ENCODE data around the gene PAEP. TPM values are rescaled to one million over a fixed set of nuclear protein-coding genes. Genes with fewer than 3 reads are reported as not detected.
"Not testable (repeated sequence)": the region's sequence is repeated elsewhere in the genome, so short reads cannot be mapped to it uniquely, and the experiment has no call there.

PAEP gene
- total and polyA plus RNA-seq, 7 donors: not detected

DNA sequence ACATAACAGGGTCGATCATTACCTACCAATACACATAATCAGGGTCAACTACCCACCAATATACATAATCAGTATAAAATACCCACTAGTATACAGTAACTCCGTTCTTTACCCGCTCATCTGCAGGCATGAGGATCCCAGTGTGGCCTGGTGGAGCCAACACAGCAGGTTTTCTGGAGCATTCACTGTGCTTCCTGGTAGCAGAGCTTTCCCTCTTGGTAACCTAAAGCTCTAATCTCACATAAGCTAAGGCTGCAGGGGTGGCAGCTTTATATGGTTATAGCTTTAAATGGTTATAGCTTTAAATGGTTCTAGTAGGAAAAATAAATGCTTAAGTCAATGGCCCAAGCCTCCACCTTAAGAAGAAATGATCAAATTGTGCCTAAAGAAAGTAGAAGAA lies 28.4 kb upstream of the PAEP start:
- 83 to 92% (median 86%) methylated on average over 3 of the region's 3 CpGs for WGBS, 3 donors

GRCh38 chr9:135533674-135534073 lies 27.9 kb upstream of the PAEP start:
- Histone ChIP-seq H3K9me3 (no peaks in the 10 kb centered on the region), H3K27me3 (ENCODE audit: insufficient read depth in 3 of 3, low read length in 2 of 3) (peaks cover 0 to 47% (median 2%) of the 10 kb centered on the region in 3 donors), H3K4me3 (no peak overlapping the region), H3K27ac (no peak overlapping the region), H3K36me3 (ENCODE audit: insufficient read depth in 1 of 2, low read depth in 1 of 2) (no peaks in the 10 kb centered on the region), H3K4me1 (no peaks in the 10 kb centered on the region)
- no peak for ATAC-seq
- WGBS, 3 donors: 83 to 87% (median 86%) methylated on average over 12 of the region's 12 CpGs
- no peak for TF ChIP-seq CTCF (IDR thresholded peaks at IDR 0.05)
- no peak for DNase-seq
- intact Hi-C loops (cut with DNase I): no loop called here

More for the DNA sequence above, 28.4 kb upstream of the PAEP start:
- no peak for DNase-seq
- H3K4me3 ChIP-seq: no peak overlapping the region
- H3K36me3 ChIP-seq (ENCODE audit: insufficient read depth in 1 of 2, low read depth in 1 of 2): no peaks in the 10 kb centered on the region
- H3K27ac ChIP-seq: no peak overlapping the region
- intact Hi-C loops (cut with DNase I): no loop called here
- peaks cover 0 to 46% (median 2%) of the 10 kb centered on the region in 3 donors for H3K27me3 ChIP-seq (ENCODE audit: insufficient read depth in 3 of 3, low read length in 2 of 3)
- H3K4me1 ChIP-seq: no peaks in the 10 kb centered on the region
- TF ChIP-seq CTCF (IDR thresholded peaks at IDR 0.05): no peak
- no peaks in the 10 kb centered on the region for H3K9me3 ChIP-seq
- ATAC-seq: no peak

DNA sequence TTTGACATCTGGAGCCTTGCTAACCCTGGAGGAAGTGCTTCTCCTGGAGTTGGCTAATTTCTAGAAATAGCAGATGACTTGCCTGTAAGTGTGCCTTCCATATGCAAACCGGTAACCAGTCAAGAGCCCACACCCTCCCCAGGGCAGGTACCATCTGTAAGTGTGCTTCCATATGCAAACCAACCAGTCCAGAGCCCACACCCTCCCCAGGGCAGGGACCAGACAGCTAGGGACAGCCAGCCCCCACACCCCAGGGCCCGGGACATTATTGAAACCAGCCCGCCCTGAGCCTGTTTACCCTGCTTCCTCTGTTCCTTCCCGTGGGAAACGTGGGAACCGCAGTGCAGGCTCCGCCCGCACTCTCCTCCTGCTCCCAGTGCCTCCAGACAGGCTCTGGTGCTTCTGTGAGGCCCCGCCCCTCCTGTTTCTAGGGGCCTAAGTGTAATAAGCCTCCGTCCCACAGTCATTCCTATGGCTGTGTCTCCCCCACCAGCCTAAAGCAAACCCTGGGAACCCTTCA lies 27.3 kb upstream of the PAEP start:
- H3K4me1 ChIP-seq; H3K9me3 ChIP-seq; H3K27ac ChIP-seq; H3K36me3 ChIP-seq (ENCODE audit: insufficient read depth in 1 of 2, low read depth in 1 of 2); intact Hi-C loops (cut with DNase I); ATAC-seq; H3K4me3 ChIP-seq; DNase-seq: not testable (repeated sequence)
- peaks cover 0 to 45% (median 2%) of the 10 kb centered on the region in 3 donors for H3K27me3 ChIP-seq (ENCODE audit: insufficient read depth in 3 of 3, low read length in 2 of 3)
- WGBS, 3 donors: 20 to 25% (median 23%) methylated on average over 9 to 10 of the region's 10 CpGs

DNA sequence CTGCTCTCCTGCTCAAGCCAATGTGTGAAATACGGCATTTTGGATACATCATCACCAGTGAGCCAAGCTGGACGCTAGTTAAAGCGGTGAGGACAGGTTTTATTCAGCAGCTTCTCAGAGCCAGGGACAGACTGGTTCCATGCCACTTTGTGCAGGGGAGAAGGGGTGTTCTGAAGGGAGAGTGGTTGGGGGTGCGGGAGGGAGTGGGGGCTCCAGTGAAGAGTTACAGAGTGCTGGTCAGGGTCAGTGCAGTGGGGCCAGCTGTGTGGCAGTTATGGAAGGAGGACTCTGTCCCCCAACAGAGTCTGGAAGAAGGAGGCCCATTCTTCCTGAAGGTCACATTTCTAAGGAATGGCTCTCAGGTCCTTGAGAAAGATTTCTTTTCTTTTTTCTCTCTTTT lies 26.7 kb upstream of the PAEP start:
- ATAC-seq; H3K9me3 ChIP-seq; DNase-seq; H3K4me1 ChIP-seq; H3K36me3 ChIP-seq (ENCODE audit: insufficient read depth in 1 of 2, low read depth in 1 of 2); H3K4me3 ChIP-seq; H3K27ac ChIP-seq; intact Hi-C loops (cut with DNase I): not testable (repeated sequence)
- 49 to 61% (median 60%) methylated on average over 4 of the region's 4 CpGs for WGBS, 3 donors
- H3K27me3 ChIP-seq (ENCODE audit: insufficient read depth in 3 of 3, low read length in 2 of 3): peaks cover 0 to 39% (median 2%) of the 10 kb centered on the region in 3 donors

DNA sequence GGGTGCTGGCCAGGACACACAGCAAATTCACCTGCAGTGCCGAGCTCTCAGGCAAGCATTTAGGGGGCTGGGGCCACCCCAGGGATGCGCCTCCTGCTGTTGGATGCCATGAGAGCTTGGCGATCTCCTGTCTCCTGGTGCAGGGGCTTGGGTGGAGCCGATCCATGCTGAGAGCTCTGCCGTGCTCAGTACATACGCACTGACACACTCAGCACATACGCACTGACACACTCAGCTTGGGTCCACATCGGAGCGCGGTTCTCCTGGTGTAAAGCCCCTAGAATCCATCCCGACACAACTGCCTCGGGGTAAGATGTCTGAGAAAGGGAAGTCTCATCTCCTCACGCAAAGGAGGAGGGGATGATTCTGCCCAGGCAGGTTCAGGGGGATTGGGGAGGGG lies 25.9 kb upstream of the PAEP start:
- H3K4me3 ChIP-seq; DNase-seq; intact Hi-C loops (cut with DNase I); H3K4me1 ChIP-seq; H3K36me3 ChIP-seq (ENCODE audit: insufficient read depth in 1 of 2, low read depth in 1 of 2); H3K27ac ChIP-seq; ATAC-seq; H3K9me3 ChIP-seq: not testable (repeated sequence)
- H3K27me3 ChIP-seq (ENCODE audit: insufficient read depth in 3 of 3, low read length in 2 of 3): peaks cover 0 to 34% (median 0%) of the 10 kb centered on the region in 3 donors
- 76 to 83% (median 82%) methylated on average over 12 to 13 of the region's 13 CpGs for WGBS, 3 donors

DNA sequence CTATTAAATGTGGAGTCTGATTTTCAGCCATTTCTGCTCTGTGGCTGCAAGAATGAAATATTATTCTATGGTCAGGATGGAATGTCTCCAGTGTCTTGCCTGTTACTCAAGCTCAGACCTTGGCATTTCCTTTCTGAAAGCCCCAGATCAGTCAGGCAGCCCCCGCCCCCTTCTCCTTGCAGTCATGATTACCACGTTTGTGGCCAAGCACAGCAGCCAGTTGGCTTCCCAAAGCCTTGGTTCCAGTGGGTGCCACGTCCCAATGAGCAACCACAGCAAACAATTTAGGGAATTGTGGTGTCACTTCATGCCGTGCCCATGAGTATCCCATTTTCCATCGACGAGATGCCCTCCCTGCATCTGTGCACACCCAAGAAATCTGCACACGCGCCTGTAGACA lies 25.3 kb upstream of the PAEP start:
- ATAC-seq (no peak), DNase-seq (no peak)
- Histone ChIP-seq H3K27me3 (ENCODE audit: insufficient read depth in 3 of 3, low read length in 2 of 3) (peaks cover 0 to 28% (median 0%) of the 10 kb centered on the region in 3 donors), H3K36me3 (ENCODE audit: insufficient read depth in 1 of 2, low read depth in 1 of 2) (no peaks in the 10 kb centered on the region), H3K9me3 (no peaks in the 10 kb centered on the region), H3K4me1 (no peaks in the 10 kb centered on the region), H3K4me3 (no peak overlapping the region), H3K27ac (no peak overlapping the region)
- TF ChIP-seq CTCF (IDR thresholded peaks at IDR 0.05): no peak
- intact Hi-C loops (cut with DNase I): no loop called here
- WGBS, 3 donors: 74 to 79% (median 75%) methylated on average over 8 of the region's 8 CpGs

- H3K4me3 ChIP-seq; H3K27ac ChIP-seq; intact Hi-C loops (cut with DNase I); H3K4me1 ChIP-seq; DNase-seq; ATAC-seq; H3K36me3 ChIP-seq (ENCODE audit: insufficient read depth in 1 of 2, low read depth in 1 of 2); H3K9me3 ChIP-seq: not testable (repeated sequence)
- 58 to 73% (median 58%) methylated on average over 8 of the region's 8 CpGs for WGBS, 3 donors
- peaks cover 0 to 17% (median 2%) of the 10 kb centered on the region in 3 donors for H3K27me3 ChIP-seq (ENCODE audit: insufficient read depth in 3 of 3, low read length in 2 of 3)
These were observed 18.2 kb upstream of the PAEP start for GRCh38 chr9:135543262-135543894.

All from psoas muscle (tissue), 8 donors.